Measurements from ENCODE around the gene ANXA11.
"Not testable (repeated sequence)": the region's sequence is repeated elsewhere in the genome, so short reads cannot be mapped to it uniquely, and the experiment has no call there.

The ANXA11 gene

DNA sequence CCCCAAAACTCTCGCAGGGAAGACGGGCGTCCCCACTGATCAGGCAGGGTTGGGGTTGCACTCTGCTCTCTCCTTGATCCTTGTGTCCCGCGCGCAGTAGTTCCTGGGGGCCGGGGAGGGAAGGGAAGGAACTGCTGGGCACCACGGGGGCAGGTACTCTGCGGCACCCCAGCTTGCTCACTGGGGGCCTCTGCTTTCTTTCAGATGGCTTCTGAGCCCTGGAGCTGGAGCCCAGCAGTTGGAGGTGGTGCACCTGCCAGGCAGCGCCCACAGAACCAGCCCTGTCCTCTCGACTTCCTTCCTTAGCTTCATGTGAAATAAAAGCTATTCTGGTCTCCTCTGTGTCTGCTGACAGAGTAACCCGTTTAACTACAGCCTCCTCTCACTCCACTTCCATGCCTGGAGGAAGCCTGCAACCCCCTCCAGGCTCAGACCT lies 60.6 kb downstream of the ANXA11 start:
- no peak for DNase-seq

DNA sequence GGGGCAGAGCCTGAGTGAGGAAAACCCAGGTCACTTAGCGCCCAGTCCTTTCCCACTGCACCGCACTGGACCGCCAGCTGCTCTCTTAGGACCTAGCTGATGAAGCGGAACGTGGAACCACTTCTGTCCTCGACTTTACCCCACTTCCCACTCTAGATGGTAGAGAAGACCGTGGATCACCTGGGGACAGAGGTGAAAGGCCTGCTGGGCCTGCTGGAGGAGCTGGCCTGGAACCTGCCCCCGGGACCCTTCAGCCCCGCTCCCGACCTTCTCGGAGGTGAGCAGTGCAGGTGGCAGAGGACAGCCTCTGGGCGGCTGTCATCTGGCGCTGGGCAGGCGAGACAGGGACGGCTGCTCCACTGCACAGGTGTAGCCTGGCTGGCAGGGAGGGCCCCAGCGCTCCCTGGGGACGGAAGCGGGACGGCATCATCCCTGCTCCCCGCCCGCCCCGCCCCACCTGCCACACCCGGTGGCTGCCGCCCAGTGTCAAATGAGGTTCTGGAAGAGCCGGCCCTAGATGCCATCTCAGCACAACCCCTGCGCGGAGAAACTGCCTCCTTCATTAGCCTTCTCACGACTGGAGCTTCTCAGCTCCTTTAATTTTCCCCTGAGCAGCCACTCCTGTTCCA lies 61.2 kb downstream of the ANXA11 start:
- DNase-seq = peak; percentile 36

GRCh38 chr10:80141696-80142460 lies 63.5 kb downstream of the ANXA11 start:
- DNase-seq = no peak

GRCh38 chr10:80140251-80140650 lies 65.1 kb downstream of the ANXA11 start:
- DNase-seq = no peak

- DNase-seq = no peak
Observed at GRCh38 chr10:80139265-80139664, 66.1 kb downstream of the ANXA11 start.

DNA sequence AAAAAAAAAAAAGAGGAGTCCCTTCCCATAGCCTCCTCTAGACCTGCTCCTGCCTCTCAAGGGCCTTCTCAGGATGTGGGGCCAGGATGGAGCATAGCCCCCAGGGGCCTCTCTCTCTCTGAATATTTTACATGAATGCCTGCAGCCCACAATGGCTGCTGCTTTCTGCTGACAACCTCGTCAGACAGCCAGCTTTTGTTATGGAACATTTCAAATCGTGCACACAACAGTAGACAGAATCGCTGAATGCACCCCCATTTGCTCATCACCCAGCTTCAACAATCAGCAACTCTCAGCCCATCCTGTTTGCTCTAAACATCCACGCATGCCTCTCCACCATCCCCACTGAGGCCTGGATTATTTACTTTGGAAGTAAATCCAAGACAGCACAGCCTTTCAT lies 67.4 kb downstream of the ANXA11 start:
- DNase-seq = no peak

GRCh38 chr10:80137031-80137862 lies 68.1 kb downstream of the ANXA11 start:
- no peak for DNase-seq

- no peak for DNase-seq
Observed at GRCh38 chr10:80136134-80136571, 69.2 kb downstream of the ANXA11 start.

GRCh38 chr10:80133687-80134086 lies 71.7 kb downstream of the ANXA11 start:
- DNase-seq = not testable (repeated sequence)

- no peak for DNase-seq
Observed at GRCh38 chr10:80133206-80133605, 72.1 kb downstream of the ANXA11 start.

GRCh38 chr10:80132299-80133139 lies 72.8 kb downstream of the ANXA11 start, which contains the start of gene PLAC9:
PLAC9 (plus strand) TSS chr10:80132730; CDS start chr10:80132763, 33 bp downstream.
- DNase-seq = no peak

GRCh38 chr10:80131499-80131901 lies 73.8 kb downstream of the ANXA11 start:
- no peak for DNase-seq

- DNase-seq = no peak
Observed at GRCh38 chr10:80126876-80127275, 78.5 kb downstream of the ANXA11 start.

DNA sequence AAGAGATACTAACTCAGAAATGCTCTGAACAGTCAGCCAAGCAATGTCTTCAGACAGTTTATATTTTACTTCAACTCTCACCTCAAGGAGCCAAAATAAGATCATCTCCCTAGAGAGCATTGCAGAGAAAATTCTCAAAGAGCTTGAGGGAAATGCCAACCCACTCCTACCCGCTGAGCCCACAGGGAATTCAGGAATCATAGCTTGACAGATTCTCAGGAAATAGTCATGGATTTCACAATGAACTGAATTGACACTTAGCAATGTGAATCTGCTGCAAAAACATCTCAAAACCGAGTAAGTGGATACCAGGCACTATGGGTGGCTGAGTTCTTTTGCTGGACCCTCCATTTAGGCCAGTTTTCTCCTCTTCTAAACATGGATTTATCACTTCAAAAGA lies 82.6 kb downstream of the ANXA11 start:
- no peak for DNase-seq

DNA sequence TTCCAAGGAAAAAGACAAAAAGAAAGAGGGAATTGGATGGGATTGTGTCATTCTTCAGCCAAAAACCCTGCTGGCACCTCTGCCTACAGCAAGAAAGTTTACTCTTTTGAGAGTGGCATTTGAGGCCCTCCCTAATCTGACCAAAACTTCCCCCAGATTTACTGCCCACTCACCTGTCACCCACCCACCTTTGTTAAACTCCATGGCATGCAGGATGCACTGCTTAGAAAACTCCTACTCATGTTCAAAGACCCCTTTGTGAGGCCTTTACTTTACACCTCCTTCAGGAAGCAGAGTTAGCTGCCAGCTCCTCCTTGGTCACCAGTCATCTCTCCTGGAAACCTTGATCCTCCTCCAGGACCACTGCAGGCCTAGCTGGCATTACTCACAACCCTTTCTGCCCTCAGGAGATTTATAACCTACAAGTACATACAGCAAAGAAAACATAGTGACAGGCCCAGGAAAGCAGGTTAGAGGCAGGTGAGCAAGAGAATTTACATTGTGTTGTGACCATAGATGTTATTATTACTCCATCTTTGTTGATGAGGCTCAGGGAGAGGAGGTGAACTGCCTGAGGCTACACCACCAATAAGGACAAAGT lies 83.1 kb downstream of the ANXA11 start:
- DNase-seq = no peak

DNA sequence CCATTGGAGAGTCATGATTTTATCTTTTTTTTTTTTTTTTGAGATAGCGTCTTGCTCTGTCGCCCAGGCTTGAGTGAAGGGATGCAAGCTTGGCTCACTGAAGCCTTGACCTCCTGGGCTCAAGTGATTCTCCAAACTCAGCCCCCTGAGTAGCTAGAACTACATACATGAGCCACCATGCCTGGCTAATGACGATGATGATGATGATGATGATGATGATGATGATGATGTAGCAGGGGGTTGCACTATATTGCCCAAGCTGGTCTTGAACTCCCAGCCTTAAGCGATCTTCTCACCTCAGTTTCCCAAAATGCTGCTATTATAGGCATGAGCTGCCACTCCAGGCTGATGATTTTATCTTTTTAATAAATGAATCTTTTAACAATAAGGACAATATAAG lies 86.7 kb downstream of the ANXA11 start:
- DNase-seq = no peak

DNA sequence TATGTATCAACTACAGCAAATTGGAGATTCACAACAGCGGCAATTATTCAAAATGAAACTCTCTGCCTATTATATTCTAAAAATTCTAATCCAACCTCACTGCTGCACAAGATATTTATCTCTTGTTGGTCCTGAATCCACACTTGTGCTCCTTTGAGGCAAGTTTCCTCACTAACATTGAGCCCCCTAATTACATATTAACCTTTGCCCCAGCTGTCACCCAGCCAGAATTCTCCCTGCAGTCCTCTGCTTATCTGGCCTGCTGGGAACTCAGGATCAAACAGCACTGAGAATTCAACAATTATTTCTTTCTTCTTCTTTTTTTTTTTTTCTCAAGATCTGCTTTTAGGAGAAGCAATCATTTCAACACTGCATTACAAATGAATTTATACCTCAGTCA lies 94.4 kb downstream of the ANXA11 start:
- DNase-seq = no peak

DNA sequence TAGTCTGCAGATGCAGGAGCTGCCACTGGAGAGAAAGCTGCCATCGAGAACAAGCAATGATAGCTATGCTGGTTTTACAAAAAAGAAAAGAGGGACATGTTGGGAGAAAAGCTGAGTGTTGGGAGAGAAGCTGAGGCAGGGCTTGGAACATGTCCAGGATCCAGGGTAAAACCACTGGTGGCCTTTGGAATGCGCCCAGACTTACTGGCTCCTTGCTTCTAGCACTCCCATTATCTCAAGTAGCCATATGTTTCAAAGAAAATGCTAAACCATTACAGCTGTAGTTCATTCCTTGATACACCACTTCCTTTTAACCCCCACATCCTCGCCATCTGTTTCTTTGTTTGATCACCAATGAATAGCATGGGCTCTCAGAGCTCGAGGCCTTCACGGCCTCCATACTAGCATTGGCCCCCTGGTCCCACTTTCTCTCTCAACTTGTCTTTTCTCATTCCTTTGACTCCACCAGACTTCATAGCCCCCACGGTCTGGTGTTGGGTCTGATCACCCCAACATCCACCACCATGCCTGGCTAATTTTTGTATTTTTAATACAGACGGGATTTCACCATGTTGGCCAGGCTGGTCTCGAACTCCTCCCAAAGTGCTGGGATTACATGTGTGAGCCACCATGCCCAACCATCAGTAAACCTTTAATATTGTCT lies 96.6 kb downstream of the ANXA11 start:
- no peak for DNase-seq

DNA sequence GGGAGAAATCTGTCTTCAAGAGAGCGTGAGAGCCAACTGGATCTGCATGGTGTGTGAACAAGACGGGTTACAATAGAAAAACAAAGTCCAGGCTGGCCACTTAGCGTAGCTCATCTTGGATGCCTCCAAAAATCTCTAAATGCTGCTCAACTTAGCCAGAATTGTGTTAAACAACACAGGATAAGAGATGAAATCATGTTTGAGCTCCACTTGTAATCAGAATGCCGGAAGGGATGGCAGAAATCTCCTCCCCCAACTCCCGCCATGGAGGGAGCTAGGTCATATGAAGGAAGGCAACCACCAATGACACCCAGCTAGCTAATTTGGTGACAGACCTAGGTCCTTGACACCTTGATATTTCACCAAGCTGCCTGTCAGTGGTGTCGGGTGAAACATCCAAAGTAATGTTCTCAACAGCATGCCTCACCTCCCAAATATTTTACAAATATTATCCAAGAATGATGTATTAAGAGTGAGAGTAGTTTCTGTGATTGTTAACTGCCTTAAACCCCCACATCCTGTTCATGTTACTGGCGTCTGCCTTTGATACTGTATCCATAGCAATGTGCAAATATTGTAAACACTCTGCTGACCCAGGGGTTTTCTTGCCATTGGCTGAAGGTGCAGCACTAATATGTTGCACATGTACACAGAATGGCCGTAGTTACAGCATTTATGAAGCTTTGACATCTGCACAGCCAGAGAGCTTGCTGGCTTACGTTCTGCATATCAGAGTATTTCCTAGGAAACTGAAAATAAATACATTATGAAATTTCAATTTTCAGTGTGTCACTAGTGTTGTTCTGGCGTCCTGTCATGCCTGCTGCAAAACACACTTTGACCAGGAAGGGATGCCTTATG lies 101.0 kb downstream of the ANXA11 start:
- no peak for DNase-seq
